Measurements from ENCODE around the gene TMEM26.
A peak's percentile ranks its signal among the peaks of the same experiment; 100 is the strongest.

GRCh38 chr10:61465171-61465496 lies 12.0 kb upstream of the TMEM26 start:
- TF ChIP-seq CTCF (IDR thresholded peaks at IDR 0.05; ENCODE audit: insufficient read depth, low read depth, low read length) (peak; percentile 15), EZH2 (IDR thresholded peaks at IDR 0.05; ENCODE audit: insufficient read depth, low read length) (no peak)
